ENCODE data around the gene IFT81. TPM values are rescaled to one million over a fixed set of nuclear protein-coding genes. Genes with fewer than 3 reads are reported as not detected.

The IFT81 gene
- total RNA-seq, 4 donors from 2014 or later, result 3.6 to 12.6 (median 7.2) TPM

DNA sequence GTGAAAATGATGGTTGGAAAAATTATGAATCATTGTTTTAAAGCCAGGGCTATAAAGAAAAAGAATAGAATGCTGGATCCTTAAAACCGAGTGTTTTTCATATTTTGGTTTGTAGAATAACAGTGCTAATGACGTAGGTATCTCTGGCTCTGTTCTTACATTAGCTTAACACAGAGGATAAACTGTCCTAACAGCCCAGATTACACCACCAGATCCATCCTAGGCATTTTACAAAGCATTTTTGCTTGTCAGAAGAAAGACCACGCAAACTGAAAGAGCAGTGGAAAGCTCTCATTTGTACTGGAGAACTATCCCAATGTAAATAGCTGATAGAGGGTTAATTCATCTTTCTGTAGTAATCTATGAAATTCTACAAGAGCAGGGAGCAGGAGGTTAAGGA is 13.6 kb downstream of the IFT81 start:
- peak overlapping the region; percentile 42 to 82 (median 60) for H3K27ac ChIP-seq
- TF ChIP-seq, protein P1, sequence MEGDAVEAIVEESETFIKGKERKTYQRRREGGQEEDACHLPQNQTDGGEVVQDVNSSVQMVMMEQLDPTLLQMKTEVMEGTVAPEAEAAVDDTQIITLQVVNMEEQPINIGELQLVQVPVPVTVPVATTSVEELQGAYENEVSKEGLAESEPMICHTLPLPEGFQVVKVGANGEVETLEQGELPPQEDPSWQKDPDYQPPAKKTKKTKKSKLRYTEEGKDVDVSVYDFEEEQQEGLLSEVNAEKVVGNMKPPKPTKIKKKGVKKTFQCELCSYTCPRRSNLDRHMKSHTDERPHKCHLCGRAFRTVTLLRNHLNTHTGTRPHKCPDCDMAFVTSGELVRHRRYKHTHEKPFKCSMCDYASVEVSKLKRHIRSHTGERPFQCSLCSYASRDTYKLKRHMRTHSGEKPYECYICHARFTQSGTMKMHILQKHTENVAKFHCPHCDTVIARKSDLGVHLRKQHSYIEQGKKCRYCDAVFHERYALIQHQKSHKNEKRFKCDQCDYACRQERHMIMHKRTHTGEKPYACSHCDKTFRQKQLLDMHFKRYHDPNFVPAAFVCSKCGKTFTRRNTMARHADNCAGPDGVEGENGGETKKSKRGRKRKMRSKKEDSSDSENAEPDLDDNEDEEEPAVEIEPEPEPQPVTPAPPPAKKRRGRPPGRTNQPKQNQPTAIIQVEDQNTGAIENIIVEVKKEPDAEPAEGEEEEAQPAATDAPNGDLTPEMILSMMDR (IDR thresholded peaks at IDR 0.05), result no peak
- no peak for TF ChIP-seq POLR2A (IDR thresholded peaks at IDR 0.05)
- peaks cover 0 to 17% (median 3%) of the 10 kb centered on the region in 3 donors for H3K4me1 ChIP-seq
- H3K9me3 ChIP-seq, result no peaks in the 10 kb centered on the region
- WGBS, 2 donors, result 66 to 82% methylated on average over 3 of the region's 3 CpGs
- no peak overlapping the region for H3K4me3 ChIP-seq
- no peak for DNase-seq
- intact Hi-C loops (cut with DNase I), result no loop called here
- H3K27me3 ChIP-seq, result no peaks in the 10 kb centered on the region
- peaks cover 0 to 34% (median 0%) of the 10 kb centered on the region in 3 donors for H3K36me3 ChIP-seq

DNA sequence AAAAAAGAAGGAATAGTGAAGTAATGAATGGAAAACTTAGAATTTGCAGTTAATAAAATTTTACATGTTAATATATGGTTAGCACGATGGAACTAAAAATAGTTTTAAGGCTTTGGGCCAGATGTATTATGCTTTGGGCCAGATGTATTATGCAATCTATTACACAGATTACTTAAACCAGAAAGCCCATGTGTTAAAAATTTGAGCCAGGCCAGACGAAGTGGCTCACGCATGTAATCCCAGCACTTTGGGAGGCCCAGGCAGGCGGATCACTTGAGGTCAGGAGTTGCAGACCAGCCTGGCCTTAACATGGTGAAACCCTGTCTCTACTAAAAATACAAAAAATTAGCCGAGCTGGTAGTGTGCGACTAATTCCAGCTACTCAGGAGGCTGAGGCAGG is 17.2 kb downstream of the IFT81 start:
- no peak for TF ChIP-seq POLR2A (IDR thresholded peaks at IDR 0.05)
- TF ChIP-seq, protein P1 (IDR thresholded peaks at IDR 0.05), result no peak
- peaks cover 0 to 15% (median 3%) of the 10 kb centered on the region in 3 donors for H3K4me1 ChIP-seq
- H3K27ac ChIP-seq, result peak overlapping the region in 3 of 4 donors; percentile 42 to 57 (median 53)
- H3K27me3 ChIP-seq, result no peaks in the 10 kb centered on the region
- no peak for DNase-seq
- no peak overlapping the region for H3K4me3 ChIP-seq
- H3K9me3 ChIP-seq, result no peaks in the 10 kb centered on the region
- 47 to 57% methylated on average over 6 of the region's 6 CpGs for WGBS, 2 donors
- H3K36me3 ChIP-seq, result peaks cover 0 to 30% (median 0%) of the 10 kb centered on the region in 3 donors
- intact Hi-C loops (cut with DNase I), result no loop called here

GRCh38 chr12:110146986-110147385 is 22.8 kb downstream of the IFT81 start:
- DNase-seq, result no peak
- no peaks in the 10 kb centered on the region for H3K9me3 ChIP-seq
- TF ChIP-seq, protein P1 (IDR thresholded peaks at IDR 0.05), result no peak
- no peak for TF ChIP-seq POLR2A (IDR thresholded peaks at IDR 0.05)
- H3K4me1 ChIP-seq, result peaks cover 0 to 3% (median 0%) of the 10 kb centered on the region in 3 donors
- H3K4me3 ChIP-seq, result no peak overlapping the region
- no peak overlapping the region for H3K27ac ChIP-seq
- intact Hi-C loops (cut with DNase I), result no loop called here
- 95 to 96% methylated on average over 2 of the region's 2 CpGs for WGBS, 2 donors
- peaks cover 0 to 47% (median 0%) of the 10 kb centered on the region in 3 donors for H3K36me3 ChIP-seq
- H3K27me3 ChIP-seq, result no peaks in the 10 kb centered on the region

DNA sequence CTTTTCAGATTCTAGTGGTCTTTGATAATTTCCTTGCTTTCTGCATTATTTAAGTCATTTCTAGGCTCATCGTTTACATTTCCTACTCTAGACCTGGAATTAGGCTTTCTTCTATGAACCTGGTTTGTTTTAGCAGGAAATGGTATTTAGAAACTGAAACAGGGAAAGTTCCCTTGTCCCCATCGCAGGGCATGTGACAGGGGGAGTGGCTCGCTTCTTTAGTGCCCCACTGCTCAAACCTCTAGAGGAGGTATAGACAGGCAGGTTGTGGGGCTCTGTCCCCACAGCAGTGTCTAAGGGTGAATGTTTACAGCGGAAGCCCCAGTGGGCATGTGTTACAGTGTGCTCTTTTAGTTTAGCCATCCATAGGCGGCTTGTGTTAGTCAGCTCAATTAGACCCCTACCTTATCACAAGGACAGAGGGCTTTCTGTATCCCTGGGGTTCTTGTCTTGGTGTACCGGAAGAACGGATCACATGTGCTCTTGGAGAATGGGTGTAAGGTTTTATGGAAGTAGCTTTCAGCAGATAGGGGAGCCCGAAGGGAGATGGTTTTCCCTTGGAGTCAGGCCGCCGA is 25.0 kb downstream of the IFT81 start:
- Histone ChIP-seq H3K27ac (no peak overlapping the region), H3K36me3 (peaks cover 0 to 59% (median 0%) of the 10 kb centered on the region in 3 donors), H3K27me3 (no peaks in the 10 kb centered on the region), H3K9me3 (no peaks in the 10 kb centered on the region), H3K4me1 (no peaks in the 10 kb centered on the region), H3K4me3 (no peak overlapping the region)
- intact Hi-C loops (cut with DNase I), result no loop called here
- WGBS, 2 donors, result 86 to 87% methylated on average over 8 to 10 of the region's 10 CpGs
- no peak for DNase-seq
- TF ChIP-seq, protein P1 (IDR thresholded peaks at IDR 0.05), result no peak
- no peak for TF ChIP-seq POLR2A (IDR thresholded peaks at IDR 0.05)

GRCh38 chr12:110156766-110157165 is 32.6 kb downstream of the IFT81 start:
- no peaks in the 10 kb centered on the region for H3K27me3 ChIP-seq
- intact Hi-C loops (cut with DNase I), result no loop called here
- no peak overlapping the region for H3K4me3 ChIP-seq
- peaks cover 0 to 21% (median 13%) of the 10 kb centered on the region in 3 donors for H3K9me3 ChIP-seq
- no peak overlapping the region for H3K27ac ChIP-seq
- DNase-seq, result no peak
- peaks cover 0 to 64% (median 0%) of the 10 kb centered on the region in 3 donors for H3K36me3 ChIP-seq
- WGBS, 2 donors, result 83 to 100% methylated on average over 1 to 2 of the region's 2 CpGs
- TF ChIP-seq POLR2A (IDR thresholded peaks at IDR 0.05), result no peak
- TF ChIP-seq, protein P1 (IDR thresholded peaks at IDR 0.05), result no peak
- H3K4me1 ChIP-seq, result peaks cover 0 to 6% (median 0%) of the 10 kb centered on the region in 3 donors
